ENCODE results near the gene SEC61G. TPM values are rescaled to one million over a fixed set of nuclear protein-coding genes. Genes with fewer than 3 reads are reported as not detected.

The SEC61G gene
- total and polyA plus RNA-seq, 4 donors = 95.8 to 153 (median 151) TPM

DNA sequence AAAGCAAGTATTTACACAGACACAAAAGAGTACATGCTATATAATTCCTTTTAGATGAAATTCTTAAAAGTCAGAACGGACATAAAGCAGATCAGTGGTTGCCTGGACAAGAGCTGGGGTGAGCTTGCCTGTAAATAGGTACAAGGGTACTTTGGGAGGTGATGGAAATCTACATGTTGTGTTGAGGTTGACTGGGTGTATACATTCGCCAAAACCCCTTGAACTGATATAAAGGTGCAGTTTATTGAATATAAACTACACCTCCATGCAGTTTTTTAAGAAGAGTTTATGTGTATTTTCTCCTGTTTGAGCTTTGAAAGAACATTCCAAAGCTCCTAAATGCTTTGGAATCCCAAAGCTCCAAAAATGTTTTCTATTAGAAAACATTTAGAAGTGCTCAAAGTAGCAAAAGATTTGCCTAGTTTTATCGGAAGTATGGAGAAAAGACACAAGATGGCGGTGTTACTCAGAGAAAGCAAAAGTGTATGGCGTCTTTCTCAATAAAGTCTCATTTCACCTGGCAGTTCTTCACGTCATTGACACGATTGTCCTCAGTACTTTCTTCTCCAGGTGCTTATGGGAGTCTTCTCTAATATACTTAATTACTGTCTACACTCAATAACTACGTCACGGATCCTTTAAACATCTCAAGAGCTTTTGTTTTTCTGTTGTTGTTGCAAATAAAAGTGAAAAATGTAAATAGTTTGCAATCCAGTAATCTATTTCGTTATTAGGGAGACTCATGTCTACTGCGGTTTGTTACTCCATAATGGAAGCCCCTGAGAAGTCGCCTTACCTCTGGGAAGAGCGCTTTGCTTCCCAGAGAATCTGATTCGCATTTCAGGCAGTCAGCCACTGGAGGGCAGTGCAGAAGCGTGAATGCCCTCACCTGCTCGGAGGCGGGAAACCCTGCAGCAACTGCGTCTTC is 14.7 kb upstream of the SEC61G start:
- H3K36me3 ChIP-seq (ENCODE audit: control insufficient read depth, insufficient read depth, low read length) = no peaks in the 10 kb centered on the region
- peak; percentile 68 to 97 (median 78) for DNase-seq (ENCODE audit: low read depth in 4 of 6, low spot score in 6 of 6)
- no peaks in the 10 kb centered on the region for H3K4me1 ChIP-seq (ENCODE audit: control insufficient read depth, insufficient read depth, low read length)
- no peaks in the 10 kb centered on the region for H3K27me3 ChIP-seq (ENCODE audit: control insufficient read depth, insufficient read depth, low read length)
- H3K27ac ChIP-seq (ENCODE audit: low read depth, low read length) = no peak overlapping the region
- peak overlapping the region; percentile 19 for H3K4me3 ChIP-seq (ENCODE audit: low read depth, low read length)
- 5% methylated on average over 9 of the region's 18 CpGs for WGBS (ENCODE audit: insufficient coverage)
- H3K9me3 ChIP-seq (ENCODE audit: control insufficient read depth, insufficient read depth, low read length) = no peaks in the 10 kb centered on the region

DNA sequence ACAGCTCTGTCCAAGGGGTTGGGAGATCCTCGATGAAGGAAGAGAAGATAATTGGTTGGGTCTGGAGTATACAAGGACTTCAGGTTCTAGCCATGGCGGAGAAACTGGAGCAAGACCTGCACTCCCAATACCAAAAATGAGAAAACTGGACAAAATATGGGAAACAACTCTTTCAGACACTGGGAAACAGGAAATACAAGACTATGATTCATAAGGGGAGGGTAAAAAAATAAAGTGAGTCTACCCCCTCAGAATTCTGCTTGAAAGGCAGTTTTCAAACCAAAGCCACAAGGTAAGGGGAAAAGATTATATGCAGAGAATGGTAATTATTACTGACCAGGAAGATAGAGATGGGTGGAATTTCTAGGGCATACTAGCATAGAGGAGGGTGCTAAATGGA is 10.2 kb upstream of the SEC61G start:
- H3K4me1 ChIP-seq (ENCODE audit: control insufficient read depth, insufficient read depth, low read length) = no peaks in the 10 kb centered on the region
- H3K27me3 ChIP-seq (ENCODE audit: control insufficient read depth, insufficient read depth, low read length) = peaks cover 2% of the 10 kb centered on the region
- H3K9me3 ChIP-seq (ENCODE audit: control insufficient read depth, insufficient read depth, low read length) = no peaks in the 10 kb centered on the region
- H3K27ac ChIP-seq (ENCODE audit: low read depth, low read length) = no peak overlapping the region
- WGBS (ENCODE audit: insufficient coverage) = 100% methylated on average over 1 of the region's 2 CpGs
- H3K36me3 ChIP-seq (ENCODE audit: control insufficient read depth, insufficient read depth, low read length) = no peaks in the 10 kb centered on the region
- no peak for DNase-seq (ENCODE audit: low read depth in 4 of 6, low spot score in 6 of 6)
- H3K4me3 ChIP-seq (ENCODE audit: low read depth, low read length) = no peak overlapping the region

DNA sequence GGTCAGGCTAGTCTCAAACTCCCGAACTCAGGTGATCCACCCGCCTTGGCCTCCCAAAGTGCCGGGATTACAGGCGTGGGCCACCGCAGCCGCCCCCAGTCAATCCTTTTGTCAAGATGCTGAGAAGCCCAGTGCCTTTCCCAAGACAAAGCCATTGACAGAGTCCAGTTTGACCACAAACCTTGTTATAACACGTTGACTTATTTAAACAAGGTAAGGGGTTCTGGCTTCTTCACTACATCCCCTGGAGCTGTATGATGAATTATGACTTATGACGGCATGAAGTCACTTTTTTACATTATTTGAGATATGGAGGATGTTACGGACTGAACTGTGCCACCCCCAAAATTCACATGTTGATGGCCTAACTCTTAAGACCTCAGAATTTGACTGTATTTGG is 5.8 kb upstream of the SEC61G start:
- no peak overlapping the region for H3K27ac ChIP-seq (ENCODE audit: low read depth, low read length)
- no peak for DNase-seq (ENCODE audit: low read depth in 4 of 6, low spot score in 6 of 6)
- H3K9me3 ChIP-seq (ENCODE audit: control insufficient read depth, insufficient read depth, low read length) = no peaks in the 10 kb centered on the region
- H3K36me3 ChIP-seq (ENCODE audit: control insufficient read depth, insufficient read depth, low read length) = no peaks in the 10 kb centered on the region
- H3K4me1 ChIP-seq (ENCODE audit: control insufficient read depth, insufficient read depth, low read length) = no peaks in the 10 kb centered on the region
- 96% methylated on average over 3 of the region's 9 CpGs for WGBS (ENCODE audit: insufficient coverage)
- H3K4me3 ChIP-seq (ENCODE audit: low read depth, low read length) = no peak overlapping the region
- H3K27me3 ChIP-seq (ENCODE audit: control insufficient read depth, insufficient read depth, low read length) = peaks cover 2% of the 10 kb centered on the region

DNA sequence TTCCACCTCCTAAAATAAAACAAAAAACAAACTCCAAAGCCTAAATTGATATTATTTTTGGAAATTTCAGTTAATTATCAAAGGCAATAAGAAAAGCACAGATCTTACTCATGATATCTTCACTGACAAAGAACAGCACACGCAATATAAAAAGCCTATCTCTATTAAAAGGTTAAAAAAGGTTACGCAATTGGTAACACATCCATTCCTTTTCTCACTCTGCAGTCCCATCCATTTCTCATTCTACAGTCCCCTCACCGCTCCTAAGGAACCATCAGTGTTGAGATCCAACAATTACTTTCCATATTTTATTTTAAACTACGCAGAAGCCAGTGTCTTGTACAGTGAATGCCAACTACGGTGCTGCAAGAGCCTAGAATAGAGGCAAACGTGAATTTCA is 1.3 kb downstream of the SEC61G start:
- no peaks in the 10 kb centered on the region for H3K27me3 ChIP-seq (ENCODE audit: control insufficient read depth, insufficient read depth, low read length)
- peaks cover 3% of the 10 kb centered on the region for H3K4me1 ChIP-seq (ENCODE audit: control insufficient read depth, insufficient read depth, low read length)
- peak overlapping the region; percentile 14 for H3K4me3 ChIP-seq (ENCODE audit: low read depth, low read length)
- 73% methylated on average over 3 of the region's 6 CpGs for WGBS (ENCODE audit: insufficient coverage)
- no peak for DNase-seq (ENCODE audit: low read depth in 4 of 6, low spot score in 6 of 6)
- peaks cover 2% of the 10 kb centered on the region for H3K36me3 ChIP-seq (ENCODE audit: control insufficient read depth, insufficient read depth, low read length)
- no peak overlapping the region for H3K27ac ChIP-seq (ENCODE audit: low read depth, low read length)
- no peaks in the 10 kb centered on the region for H3K9me3 ChIP-seq (ENCODE audit: control insufficient read depth, insufficient read depth, low read length)

DNA sequence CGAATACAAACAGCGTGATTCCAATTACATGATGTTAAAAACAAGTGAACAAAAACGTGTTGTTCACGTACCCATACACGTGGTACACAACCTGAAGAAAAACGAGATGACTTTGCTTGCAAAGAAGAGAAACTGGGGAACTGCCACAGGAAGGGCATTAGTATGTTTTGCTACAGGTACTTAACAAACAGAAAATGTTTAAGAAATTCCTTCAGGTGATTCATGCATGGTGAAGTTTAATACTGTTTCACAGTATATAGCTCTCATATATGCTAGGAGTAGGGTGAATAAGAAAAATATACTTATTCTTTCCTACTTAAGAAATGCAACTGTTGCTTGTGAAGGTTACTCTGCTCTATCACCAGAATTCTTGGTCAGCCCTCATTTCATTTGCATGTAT is 9.8 kb downstream of the SEC61G start:
- WGBS (ENCODE audit: insufficient coverage) = 97% methylated on average over 6 of the region's 6 CpGs
- no peak overlapping the region for H3K27ac ChIP-seq (ENCODE audit: low read depth, low read length)
- H3K36me3 ChIP-seq (ENCODE audit: control insufficient read depth, insufficient read depth, low read length) = peaks cover 16% of the 10 kb centered on the region
- H3K9me3 ChIP-seq (ENCODE audit: control insufficient read depth, insufficient read depth, low read length) = no peaks in the 10 kb centered on the region
- no peak for DNase-seq (ENCODE audit: low read depth in 4 of 6, low spot score in 6 of 6)
- no peaks in the 10 kb centered on the region for H3K27me3 ChIP-seq (ENCODE audit: control insufficient read depth, insufficient read depth, low read length)
- H3K4me1 ChIP-seq (ENCODE audit: control insufficient read depth, insufficient read depth, low read length) = no peaks in the 10 kb centered on the region
- H3K4me3 ChIP-seq (ENCODE audit: low read depth, low read length) = no peak overlapping the region

DNA sequence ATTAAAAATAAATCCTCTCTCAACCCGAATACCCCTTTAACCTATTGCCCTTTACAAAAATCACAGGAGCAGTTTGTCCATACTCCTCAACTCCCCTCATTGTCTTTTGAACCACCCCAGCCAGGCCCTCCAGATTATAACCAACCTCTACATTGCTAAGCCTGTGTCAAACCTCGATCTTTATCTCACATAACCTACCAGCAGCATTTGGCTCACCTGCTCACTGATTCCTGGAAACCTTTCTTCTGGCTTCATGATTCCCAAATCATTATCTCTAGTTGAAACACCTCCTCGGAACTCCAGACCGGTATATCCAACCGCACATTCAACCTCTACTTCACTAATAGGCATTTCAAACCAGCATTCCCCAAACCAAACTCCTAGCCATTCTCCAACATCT is 11.8 kb downstream of the SEC61G start:
- no peak overlapping the region for H3K27ac ChIP-seq (ENCODE audit: low read depth, low read length)
- no peaks in the 10 kb centered on the region for H3K27me3 ChIP-seq (ENCODE audit: control insufficient read depth, insufficient read depth, low read length)
- H3K4me3 ChIP-seq (ENCODE audit: low read depth, low read length) = no peak overlapping the region
- WGBS (ENCODE audit: insufficient coverage) = 100% methylated on average over 5 of the region's 5 CpGs
- H3K9me3 ChIP-seq (ENCODE audit: control insufficient read depth, insufficient read depth, low read length) = no peaks in the 10 kb centered on the region
- H3K36me3 ChIP-seq (ENCODE audit: control insufficient read depth, insufficient read depth, low read length) = peaks cover 16% of the 10 kb centered on the region
- no peak for DNase-seq (ENCODE audit: low read depth in 4 of 6, low spot score in 6 of 6)
- H3K4me1 ChIP-seq (ENCODE audit: control insufficient read depth, insufficient read depth, low read length) = no peaks in the 10 kb centered on the region

DNA sequence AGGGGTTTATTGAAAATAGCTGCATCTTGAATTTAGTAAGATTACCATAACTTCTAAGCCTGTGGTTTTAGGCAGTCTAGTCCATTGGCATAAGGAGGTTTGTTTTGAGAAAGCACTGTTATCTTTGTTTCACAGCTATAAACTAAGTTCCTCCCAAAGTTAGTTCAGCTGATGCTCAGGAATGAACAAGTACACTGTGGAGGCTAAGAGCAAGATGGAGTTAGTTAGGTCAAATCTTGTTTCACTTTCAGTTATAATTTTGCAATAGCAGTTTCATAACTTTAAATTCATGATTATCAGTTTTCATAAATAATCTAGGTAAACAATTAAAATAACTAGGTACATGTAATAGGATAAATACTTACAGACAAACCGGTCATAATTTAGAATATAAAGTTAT is 15.4 kb downstream of the SEC61G start:
- Histone ChIP-seq H3K4me1 (ENCODE audit: control insufficient read depth, insufficient read depth, low read length) (no peaks in the 10 kb centered on the region), H3K4me3 (ENCODE audit: low read depth, low read length) (no peak overlapping the region), H3K27me3 (ENCODE audit: control insufficient read depth, insufficient read depth, low read length) (no peaks in the 10 kb centered on the region), H3K9me3 (ENCODE audit: control insufficient read depth, insufficient read depth, low read length) (no peaks in the 10 kb centered on the region), H3K36me3 (ENCODE audit: control insufficient read depth, insufficient read depth, low read length) (no peaks in the 10 kb centered on the region), H3K27ac (ENCODE audit: low read depth, low read length) (no peak overlapping the region)
- DNase-seq (ENCODE audit: low read depth in 4 of 6, low spot score in 6 of 6) = no peak
- no CpG with 5 or more reads among the region's 1 CpG for WGBS (ENCODE audit: insufficient coverage)

DNA sequence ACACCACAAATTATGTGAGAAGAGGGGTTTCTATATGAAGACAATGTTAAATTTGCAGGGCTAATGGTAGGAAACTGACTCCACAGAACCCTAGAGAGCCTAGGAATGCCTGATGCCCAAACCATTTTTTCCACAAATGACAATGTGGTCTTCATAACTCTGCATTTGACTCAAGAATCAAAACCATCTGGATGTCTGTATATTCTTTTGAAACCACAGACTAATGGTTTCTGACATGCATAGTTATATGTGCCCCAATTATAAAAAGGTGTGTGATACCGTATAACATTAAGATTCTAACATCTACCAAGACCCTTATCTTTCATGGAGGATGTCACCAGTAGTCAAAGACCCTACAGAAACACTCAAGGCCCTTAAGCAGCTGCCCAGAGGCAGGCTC is 20.3 kb downstream of the SEC61G start:
- H3K36me3 ChIP-seq (ENCODE audit: control insufficient read depth, insufficient read depth, low read length) = no peaks in the 10 kb centered on the region

DNA sequence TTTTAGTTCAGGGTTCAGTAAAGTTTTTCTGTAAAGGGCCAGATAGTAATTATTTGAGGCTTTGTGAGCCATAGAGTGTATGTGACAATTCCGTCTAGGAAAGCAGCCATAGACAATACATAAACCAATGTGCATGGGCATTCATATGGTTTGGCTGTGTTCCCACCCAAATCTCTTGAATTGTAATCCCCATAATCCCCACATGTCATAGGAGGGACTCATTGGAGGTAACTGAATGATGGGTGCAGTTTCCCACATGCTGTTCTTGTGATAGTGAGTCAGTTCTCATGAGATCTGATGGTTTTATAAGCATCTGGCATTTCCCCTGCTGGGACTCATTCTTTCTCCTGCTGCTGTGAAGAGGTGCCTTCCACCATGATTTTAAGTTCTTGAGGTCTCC is 29.9 kb downstream of the SEC61G start:
- Histone ChIP-seq H3K9me3 (ENCODE audit: control insufficient read depth, insufficient read depth, low read length) (no peaks in the 10 kb centered on the region), H3K4me3 (ENCODE audit: low read depth, low read length) (no peak overlapping the region), H3K36me3 (ENCODE audit: control insufficient read depth, insufficient read depth, low read length) (no peaks in the 10 kb centered on the region), H3K4me1 (ENCODE audit: control insufficient read depth, insufficient read depth, low read length) (no peaks in the 10 kb centered on the region), H3K27me3 (ENCODE audit: control insufficient read depth, insufficient read depth, low read length) (no peaks in the 10 kb centered on the region), H3K27ac (ENCODE audit: low read depth, low read length) (no peak overlapping the region)
- no peak for DNase-seq (ENCODE audit: low read depth in 4 of 6, low spot score in 6 of 6)
- WGBS (ENCODE audit: insufficient coverage) = no CpG with 5 or more reads among the region's 1 CpG

More for the DNA sequence above, 20.3 kb downstream of the SEC61G start:
- H3K27me3 ChIP-seq (ENCODE audit: control insufficient read depth, insufficient read depth, low read length) = no peaks in the 10 kb centered on the region
- no peak for DNase-seq (ENCODE audit: low read depth in 4 of 6, low spot score in 6 of 6)
- H3K27ac ChIP-seq (ENCODE audit: low read depth, low read length) = no peak overlapping the region
- no CpG with 5 or more reads among the region's 1 CpG for WGBS (ENCODE audit: insufficient coverage)
- H3K4me3 ChIP-seq (ENCODE audit: low read depth, low read length) = no peak overlapping the region
- no peaks in the 10 kb centered on the region for H3K4me1 ChIP-seq (ENCODE audit: control insufficient read depth, insufficient read depth, low read length)
- H3K9me3 ChIP-seq (ENCODE audit: control insufficient read depth, insufficient read depth, low read length) = no peaks in the 10 kb centered on the region

DNA sequence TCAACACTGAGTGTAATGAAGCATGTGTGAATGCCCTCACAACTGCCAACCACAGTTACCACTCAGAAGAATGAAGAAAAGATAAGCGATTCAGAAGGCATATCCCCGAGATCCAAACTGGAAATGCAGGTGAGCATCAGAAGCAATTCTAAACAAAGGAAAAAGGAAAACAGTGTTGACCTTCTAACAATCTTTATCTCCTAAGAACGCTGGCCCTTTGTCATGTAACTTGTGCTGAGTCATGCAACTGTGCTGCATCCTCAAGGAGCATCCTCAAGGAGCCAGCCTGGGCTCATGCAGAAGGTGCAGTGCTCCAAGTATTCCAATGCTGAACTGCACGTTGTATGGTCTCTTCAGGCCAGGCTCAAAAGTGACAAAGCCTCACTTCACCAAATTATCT is 30.6 kb downstream of the SEC61G start:
- H3K36me3 ChIP-seq (ENCODE audit: control insufficient read depth, insufficient read depth, low read length) = no peaks in the 10 kb centered on the region
- no peak overlapping the region for H3K4me3 ChIP-seq (ENCODE audit: low read depth, low read length)
- no peaks in the 10 kb centered on the region for H3K9me3 ChIP-seq (ENCODE audit: control insufficient read depth, insufficient read depth, low read length)
- no peaks in the 10 kb centered on the region for H3K4me1 ChIP-seq (ENCODE audit: control insufficient read depth, insufficient read depth, low read length)
- DNase-seq (ENCODE audit: low read depth in 4 of 6, low spot score in 6 of 6) = no peak
- H3K27me3 ChIP-seq (ENCODE audit: control insufficient read depth, insufficient read depth, low read length) = no peaks in the 10 kb centered on the region
- no peak overlapping the region for H3K27ac ChIP-seq (ENCODE audit: low read depth, low read length)
- 78% methylated on average over 4 of the region's 4 CpGs for WGBS (ENCODE audit: insufficient coverage)
